Stomach (tissue), 9 donors: ENCODE measurements around the gene RPL21. TPM values are rescaled to one million over a fixed set of nuclear protein-coding genes. Genes with fewer than 3 reads are reported as not detected.

ENCODE experiments used
- DNase-seq, 2 donors: peaks; one replicate each; pipeline versions ENCODE4 v3.0.0 to v3.0.0-alpha.2; 2013 to 2019
- H3K27ac ChIP-seq, 5 donors: fragments of 200-600 bp in 4 of 5; sonication (generic) in 4 of 5; one replicate each; pipeline ENCODE4 v1.5.1; 2013 to 2019; ENCODE audit warnings: mild to moderate bottlenecking in 1 of 5, moderate library complexity in 1 of 5
- H3K27me3 ChIP-seq, 3 donors: fragments of 200-600 bp; sonication (generic); one replicate each; pipeline ENCODE4 v1.5.1; 2017 to 2019; ENCODE audit warnings: mixed run types in 1 of 3
- H3K36me3 ChIP-seq, 4 donors: fragments of 200-600 bp; sonication (generic); 1 replicate in 3 of 4; 2 replicates in 1 of 4; pipeline ENCODE4 v1.5.1; 2016 to 2019
- H3K4me1 ChIP-seq, 4 donors: fragments of 200-600 bp; sonication (generic); one replicate each; pipeline ENCODE4 v1.5.1; 2016 to 2019
- H3K4me3 ChIP-seq, 4 donors: fragments of 200-600 bp; sonication (generic) in 3 of 4; one replicate each; pipeline ENCODE4 v1.5.1; 2016 to 2019; ENCODE audit warnings: mild to moderate bottlenecking in 1 of 4
- H3K9me3 ChIP-seq, 4 donors: fragments of 200-600 bp; sonication (generic); one replicate each; pipeline ENCODE4 v1.5.1; 2016 to 2019
- EP300 ChIP-seq: sonication (generic); formaldehyde crosslinking; IDR thresholded peaks from one replicate; pipeline ENCODE4 v1.6.1; 2017; ENCODE audit warnings: antibody characterized with exemption
- POLR2A ChIP-seq, 4 donors: fragments of 450-650 bp; IDR thresholded peaks; one replicate each; pipeline ENCODE4 v1.6.1; 2016; ENCODE audit warnings: antibody characterized with exemption in 4 of 4, control low read depth in 2 of 4, mild to moderate bottlenecking in 1 of 4, moderate library complexity in 1 of 4
- POLR2AphosphoS5 ChIP-seq, 3 donors: sonication (generic); formaldehyde crosslinking; IDR thresholded peaks; one replicate each; pipeline ENCODE4 v1.6.1; 2016; ENCODE audit warnings: antibody characterized with exemption in 3 of 3
- WGBS, 5 donors: extraction: QIAGEN DNeasy Blood & Tissue Kit in 3 of 5; methylation state at CpG; one replicate each; pipeline versions ENCODE4 v1.1.5 to v1.1.7; 2013 to 2018; 5-methylcytosine and 5-hydroxymethylcytosine counted together
- intact Hi-C: fragments of 100-400 bp; cut with DNase I; formaldehyde crosslinking; loops from one replicate; pipeline ENCODE4 v1.15.1; 2023; ENCODE audit warnings: low total_unique reads
- polyA plus RNA-seq, 3 donors: library from polyadenylated mRNA; stranded (reverse); fragments of 200-250 nt; gene quantifications; one replicate each; pipeline ENCODE4 v1.2.3, GENCODE V29; 2013
- small RNA-seq, 4 donors: library from RNA; depleted of rRNA; stranded (forward); fragments of <200 nt; gene quantifications; one replicate each; pipeline ENCODE3, GENCODE V24; 2016
- total RNA-seq, 5 donors: library from RNA; depleted of rRNA; stranded (reverse); fragments of >200 nt; gene quantifications; one replicate each; pipeline versions ENCODE4 v1.1.0 to v1.2.3, GENCODE V29; 2014 to 2016
- TF ChIP-seq, protein P1 (sequence below), 7 experiments: fragments of 450-650 bp in 4 of 7; fragments of 200-600 bp in 3 of 7; sonication (generic) in 3 of 7; IDR thresholded peaks; one replicate each; pipeline ENCODE4 v1.5.1; 2016 to 2019; ENCODE audit warnings: antibody characterized with exemption in 7 of 7, control low read depth in 2 of 7, mild to moderate bottlenecking in 1 of 7
- donor health status: healthy with polysubstance abuse.
- donor health status: Bipolar disorder and iron deficiency.
- donor health status: healthy.

RPL21 gene
- total and polyA plus RNA-seq, 8 donors: 338 to 2,038 (median 966) TPM

DNA sequence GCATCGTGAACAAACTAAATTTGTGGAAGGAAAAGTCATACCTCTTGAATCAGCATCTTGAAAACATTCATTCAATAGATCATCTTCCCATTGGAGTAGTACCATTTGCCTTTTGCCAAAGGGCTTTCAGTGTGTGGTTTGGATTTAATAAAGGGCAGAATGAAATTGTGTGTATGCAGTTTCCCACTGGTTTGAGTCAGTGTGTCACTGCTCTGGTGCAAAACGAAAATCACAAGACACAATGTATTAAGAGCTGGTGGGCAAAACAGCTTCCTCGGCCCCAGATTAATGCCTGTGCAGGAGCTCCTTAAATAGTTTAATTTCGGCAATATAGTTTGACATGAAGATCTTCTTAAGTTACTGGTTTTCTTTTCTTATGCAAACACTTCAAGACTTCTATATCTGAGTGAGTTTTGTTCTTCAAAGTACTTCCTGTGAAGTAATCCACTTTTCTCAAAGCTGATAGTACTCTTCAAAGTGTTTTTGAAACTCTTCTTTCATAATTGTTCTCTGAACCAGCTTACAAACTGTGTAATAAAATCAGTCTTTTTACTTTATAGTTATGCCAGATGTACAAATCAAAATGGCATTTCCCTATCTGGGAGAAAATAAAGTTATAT is 51.4 kb downstream of the RPL21 start:
- intact Hi-C loops: no loop called here
- 58 to 83% (median 64%) methylated on average over 4 of the region's 4 CpGs for WGBS, 5 donors
- no peaks in the 10 kb centered on the region for H3K27me3 ChIP-seq
- no peaks in the 10 kb centered on the region for H3K9me3 ChIP-seq
- H3K4me1 ChIP-seq: no peaks in the 10 kb centered on the region
- H3K4me3 ChIP-seq: no peak overlapping the region
- no peak overlapping the region for H3K27ac ChIP-seq
- H3K36me3 ChIP-seq: no peaks in the 10 kb centered on the region
- DNase-seq: no peak
- TF ChIP-seq POLR2AphosphoS5 (IDR thresholded peaks at IDR 0.05): no peak
- no peak for TF ChIP-seq POLR2A (IDR thresholded peaks at IDR 0.05)
- TF ChIP-seq, protein P1, sequence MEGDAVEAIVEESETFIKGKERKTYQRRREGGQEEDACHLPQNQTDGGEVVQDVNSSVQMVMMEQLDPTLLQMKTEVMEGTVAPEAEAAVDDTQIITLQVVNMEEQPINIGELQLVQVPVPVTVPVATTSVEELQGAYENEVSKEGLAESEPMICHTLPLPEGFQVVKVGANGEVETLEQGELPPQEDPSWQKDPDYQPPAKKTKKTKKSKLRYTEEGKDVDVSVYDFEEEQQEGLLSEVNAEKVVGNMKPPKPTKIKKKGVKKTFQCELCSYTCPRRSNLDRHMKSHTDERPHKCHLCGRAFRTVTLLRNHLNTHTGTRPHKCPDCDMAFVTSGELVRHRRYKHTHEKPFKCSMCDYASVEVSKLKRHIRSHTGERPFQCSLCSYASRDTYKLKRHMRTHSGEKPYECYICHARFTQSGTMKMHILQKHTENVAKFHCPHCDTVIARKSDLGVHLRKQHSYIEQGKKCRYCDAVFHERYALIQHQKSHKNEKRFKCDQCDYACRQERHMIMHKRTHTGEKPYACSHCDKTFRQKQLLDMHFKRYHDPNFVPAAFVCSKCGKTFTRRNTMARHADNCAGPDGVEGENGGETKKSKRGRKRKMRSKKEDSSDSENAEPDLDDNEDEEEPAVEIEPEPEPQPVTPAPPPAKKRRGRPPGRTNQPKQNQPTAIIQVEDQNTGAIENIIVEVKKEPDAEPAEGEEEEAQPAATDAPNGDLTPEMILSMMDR (IDR thresholded peaks at IDR 0.05): no peak
- no peak for TF ChIP-seq EP300

DNA sequence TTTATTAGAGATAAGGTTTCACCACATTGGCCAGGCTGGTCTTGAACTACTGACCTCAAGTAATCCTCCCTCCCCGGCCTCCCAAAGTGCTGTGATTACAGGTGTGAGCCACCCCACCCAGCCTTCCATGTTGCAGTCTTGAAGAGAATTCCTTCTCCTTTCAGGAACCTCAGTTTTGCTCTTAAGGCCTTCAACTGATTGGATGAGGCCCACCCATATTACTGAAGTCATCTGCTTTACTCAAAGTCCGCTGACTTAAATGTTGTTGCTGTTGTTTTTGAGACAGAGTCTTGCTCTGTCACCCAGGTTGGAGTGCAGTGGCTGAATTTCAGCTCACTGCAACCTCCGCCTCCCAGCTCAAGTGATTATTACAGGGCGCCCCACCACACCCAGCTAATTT is 52.7 kb downstream of the RPL21 start:
- TF ChIP-seq, protein P1 (IDR thresholded peaks at IDR 0.05): no peak
- TF ChIP-seq POLR2AphosphoS5 (IDR thresholded peaks at IDR 0.05): no peak
- no peak for TF ChIP-seq POLR2A (IDR thresholded peaks at IDR 0.05)
- no peak for TF ChIP-seq EP300
- 89 to 95% (median 93%) methylated on average over 4 of the region's 4 CpGs for WGBS, 5 donors
- Histone ChIP-seq H3K27me3 (no peaks in the 10 kb centered on the region), H3K9me3 (no peaks in the 10 kb centered on the region), H3K36me3 (no peaks in the 10 kb centered on the region), H3K27ac (no peak overlapping the region), H3K4me1 (no peaks in the 10 kb centered on the region), H3K4me3 (no peak overlapping the region)
- intact Hi-C loops: no loop called here
- no peak for DNase-seq

DNA sequence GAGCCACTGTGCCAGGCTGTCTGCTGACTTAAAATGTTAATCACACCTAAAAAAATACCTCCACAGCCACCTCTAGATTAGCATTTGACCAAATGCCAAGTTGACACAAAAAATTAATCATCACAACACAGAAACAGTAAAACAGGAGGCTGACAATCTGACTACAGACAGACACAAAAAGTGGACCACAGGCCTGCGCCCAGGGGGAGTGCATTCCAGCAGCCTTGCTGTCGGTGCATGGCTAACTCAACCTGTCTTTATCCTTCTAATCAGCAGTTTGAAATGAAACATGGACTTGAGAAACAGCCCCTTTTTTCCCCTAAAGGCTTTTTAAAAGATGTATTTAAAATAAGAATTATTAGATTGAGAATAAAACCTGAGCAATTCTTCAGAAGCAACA is 53.3 kb downstream of the RPL21 start:
- TF ChIP-seq POLR2A (IDR thresholded peaks at IDR 0.05): no peak
- TF ChIP-seq POLR2AphosphoS5 (IDR thresholded peaks at IDR 0.05): no peak
- TF ChIP-seq EP300: no peak
- TF ChIP-seq, protein P1 (IDR thresholded peaks at IDR 0.05): no peak
- 69 to 84% (median 74%) methylated on average over 2 of the region's 2 CpGs for WGBS, 5 donors

More for the DNA sequence above, 53.3 kb downstream of the RPL21 start:
- Histone ChIP-seq H3K4me1 (no peaks in the 10 kb centered on the region), H3K27ac (no peak overlapping the region), H3K27me3 (no peaks in the 10 kb centered on the region), H3K9me3 (no peaks in the 10 kb centered on the region), H3K4me3 (no peak overlapping the region), H3K36me3 (no peaks in the 10 kb centered on the region)
- intact Hi-C loops: no loop called here
- no peak for DNase-seq

Small RNA genes within 50 kb of the gene (small RNA-seq; reads per million reads assigned to genes)
- gene SNORA27 (0 reads per million in 4 donors), gene SNORD102 (0 reads per million in 4 donors)

Other genes with a start within 250 kb of the RPL21 start
- 10 to 100 TPM; 19.1 to 59.7 (median 29.2) TPM for gene USP12, start 79.7 kb upstream of the RPL21 start, total RNA-seq
- gene USP12, start 79.7 kb upstream of the RPL21 start, polyA plus RNA-seq: 10 to 100 TPM in 2 of 3 donors, 1 to 10 TPM in 1; 6.9 to 22.3 (median 14.9) TPM
- gene RASL11A, start 19.3 kb downstream of the RPL21 start, total RNA-seq: 10 to 100 TPM in 1 of 5 donors, 1 to 10 TPM in 3, not detected in 1; 3.1 to 13.0 (median 7.6) TPM
- 10 to 100 TPM; 11.6 to 31.5 (median 11.7) TPM for gene RASL11A, start 19.3 kb downstream of the RPL21 start, polyA plus RNA-seq
- gene GTF3A, start 173.1 kb downstream of the RPL21 start, total RNA-seq: 100 to 1,000 TPM in 1 of 5 donors, 10 to 100 TPM in 4; 53.4 to 220 (median 57.6) TPM
- gene GTF3A, start 173.1 kb downstream of the RPL21 start, polyA plus RNA-seq: 100 to 1,000 TPM; 141 to 216 (median 193) TPM
- 10 to 100 TPM; 20.5 to 91.6 (median 35.2) TPM for gene MTIF3, start 199.0 kb downstream of the RPL21 start, total RNA-seq
- 100 to 1,000 TPM in 1 of 3 donors, 10 to 100 TPM in 2; 81.7 to 139 (median 99.4) TPM for gene MTIF3, start 199.0 kb downstream of the RPL21 start, polyA plus RNA-seq